ENCODE measurements around the gene MEST.
"Not testable (repeated sequence)": the region's sequence is repeated elsewhere in the genome, so short reads cannot be mapped to it uniquely, and the experiment has no call there.

MEST gene

DNA sequence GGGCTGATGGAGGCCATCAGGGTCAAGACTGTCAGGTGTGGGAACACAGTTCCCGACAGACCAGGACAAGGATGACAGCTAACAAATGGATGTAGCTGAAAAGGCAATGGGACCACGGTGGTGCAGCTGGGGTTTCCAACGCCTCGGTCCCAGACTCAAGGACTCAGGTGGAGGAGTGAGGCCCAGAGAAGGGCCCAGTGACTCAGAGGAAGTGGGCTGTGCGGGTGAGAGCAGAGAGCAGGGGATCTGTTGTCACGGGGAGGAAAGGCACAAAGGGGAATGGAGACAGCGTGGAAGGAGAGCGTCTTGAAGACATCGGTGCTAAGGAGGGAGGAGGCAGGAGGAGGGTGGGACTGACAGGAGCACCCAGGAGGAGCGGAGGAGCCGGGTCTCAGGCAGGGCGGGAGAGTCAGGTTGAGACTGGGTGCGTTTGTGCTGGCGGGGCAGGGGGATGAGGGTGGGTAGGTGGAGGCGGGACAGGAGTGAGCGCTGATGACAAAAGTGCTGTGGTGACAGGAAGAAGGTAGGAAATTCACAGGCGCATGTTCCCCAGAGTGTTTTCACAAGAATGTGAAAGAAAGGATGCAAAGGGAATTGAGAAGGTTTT is 31.7 kb downstream of the MEST start:
- DNase-seq (ENCODE audit: low spot score), result not testable (repeated sequence)

DNA sequence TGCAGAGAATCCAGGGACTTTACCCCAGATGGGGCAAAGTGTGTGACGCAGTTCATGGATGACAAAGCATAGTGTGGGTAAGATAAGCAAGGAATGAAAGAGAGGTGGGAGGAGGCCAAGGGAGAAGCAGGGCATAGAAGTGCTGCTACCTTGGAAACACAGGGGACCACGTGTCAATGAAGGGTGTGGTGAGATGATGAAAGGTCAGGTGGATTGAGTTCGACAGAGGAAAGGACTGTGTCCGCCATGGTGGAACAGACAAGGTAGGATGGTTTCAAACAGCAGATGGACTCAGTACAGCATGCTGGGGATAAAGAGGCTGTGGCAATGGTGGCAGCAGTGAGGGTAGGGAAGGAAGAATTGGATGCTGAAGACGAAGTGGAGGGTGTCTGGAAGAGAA is 32.7 kb downstream of the MEST start:
- no peak for DNase-seq (ENCODE audit: low spot score)

GRCh38 chr7:130527752-130528355 is 36.0 kb downstream of the MEST start:
- DNase-seq (ENCODE audit: low spot score), result not testable (repeated sequence)

DNA sequence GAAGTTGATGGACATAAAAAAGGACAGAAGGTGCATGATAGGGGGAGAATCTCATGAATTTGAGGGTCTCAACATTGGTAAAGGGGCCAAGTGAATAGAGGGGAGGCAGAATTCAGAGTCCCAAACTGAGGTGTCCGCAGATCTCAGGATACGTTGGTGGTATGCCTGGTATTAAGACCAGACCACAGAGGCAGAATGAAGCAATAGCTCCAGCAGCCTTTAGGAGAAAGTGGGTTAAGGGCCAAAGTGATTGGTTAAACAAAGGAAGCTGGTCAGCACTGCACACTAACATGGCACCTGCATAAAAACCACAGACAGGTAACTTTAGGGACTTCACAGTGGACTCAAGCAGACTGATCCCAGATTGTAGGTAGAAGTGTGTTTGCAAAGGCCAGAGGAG is 37.5 kb downstream of the MEST start:
- no peak for DNase-seq (ENCODE audit: low spot score)

DNA sequence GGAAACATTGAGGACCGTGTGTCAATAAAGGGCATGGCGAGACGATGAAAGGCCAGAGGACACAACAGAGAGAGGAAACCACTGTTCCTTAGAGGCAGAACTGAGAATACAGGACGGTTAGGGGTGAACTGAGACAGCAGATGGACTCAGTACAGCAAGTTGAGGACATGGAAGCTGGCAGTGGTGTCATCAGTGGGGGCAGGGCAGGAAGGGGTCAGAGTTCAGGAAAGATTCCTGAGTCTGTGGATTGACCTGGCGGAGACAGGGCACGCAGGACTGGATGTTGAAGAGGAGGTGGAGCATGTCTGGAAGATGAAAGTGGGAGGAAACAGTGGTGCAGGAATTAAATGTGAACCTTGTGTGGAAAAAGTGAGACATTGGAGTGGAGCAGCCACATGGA is 46.0 kb downstream of the MEST start:
- not testable (repeated sequence) for DNase-seq (ENCODE audit: low spot score)

GRCh38 chr7:130541287-130541686 is 49.4 kb downstream of the MEST start:
- not testable (repeated sequence) for DNase-seq (ENCODE audit: low spot score)

DNA sequence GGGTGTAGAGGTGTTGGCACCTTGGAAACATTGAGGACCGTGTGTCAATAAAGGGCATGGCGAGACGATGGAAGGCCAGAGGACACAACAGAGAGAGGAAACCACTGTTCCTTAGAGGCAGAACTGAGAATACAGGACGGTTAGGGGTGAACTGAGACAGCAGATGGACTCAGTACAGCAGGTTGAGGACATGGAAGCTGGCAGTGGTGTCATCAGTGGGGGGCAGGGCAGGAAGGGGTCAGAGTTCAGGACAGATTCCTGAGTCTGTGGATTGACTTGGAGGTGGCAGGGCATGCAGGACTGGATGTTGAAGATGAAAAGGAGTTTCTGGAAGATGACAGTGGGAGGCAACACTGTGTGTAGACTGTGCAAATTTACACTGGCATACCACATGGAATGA is 50.4 kb downstream of the MEST start:
- not testable (repeated sequence) for DNase-seq (ENCODE audit: low spot score)

- no peak for DNase-seq (ENCODE audit: low spot score)
Measured at GRCh38 chr7:130543487-130544010, 51.7 kb downstream of the MEST start.

- no peak for DNase-seq (ENCODE audit: low spot score)
Measured at GRCh38 chr7:130544356-130544755, 52.5 kb downstream of the MEST start.

GRCh38 chr7:130553398-130554029 is 61.6 kb downstream of the MEST start:
- DNase-seq (ENCODE audit: low spot score), result no peak

DNA sequence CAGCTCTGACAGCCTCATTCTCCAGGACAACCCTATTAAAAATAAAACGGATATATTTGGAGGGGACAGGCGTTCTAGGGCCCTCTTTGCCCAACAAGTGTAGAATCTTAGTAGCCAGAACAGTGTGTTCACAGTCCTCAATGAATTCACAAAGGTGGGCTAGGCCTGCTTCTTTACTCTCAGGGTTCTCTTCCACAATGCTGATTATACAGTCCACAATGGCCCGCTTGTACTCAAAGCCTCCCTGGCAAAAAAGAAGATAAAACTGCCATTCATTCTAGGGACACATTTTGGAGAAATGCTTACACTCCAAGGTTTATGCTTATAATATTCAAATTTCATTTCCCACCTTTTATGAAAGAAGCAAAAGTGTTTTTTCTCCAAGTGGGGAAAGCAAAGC is 62.6 kb downstream of the MEST start:
- DNase-seq (ENCODE audit: low spot score), result peak; percentile 12

All from globus pallidus (tissue), 1 donor.